ENCODE measurements around the gene FGFR2.
A peak's percentile ranks its signal among the peaks of the same experiment; 100 is the strongest.

FGFR2 gene

GRCh38 chr10:121598263-121599249 lies at the start of gene FGFR2:
Gene FGFR2 (minus strand): TSS chr10:121598444. CDS start chr10:121593817, 4,627 bp downstream.
- DNase-seq (ENCODE audit: insufficient read length, low spot score) (peak; percentile 83), FAIRE-seq (no peak)

DNA sequence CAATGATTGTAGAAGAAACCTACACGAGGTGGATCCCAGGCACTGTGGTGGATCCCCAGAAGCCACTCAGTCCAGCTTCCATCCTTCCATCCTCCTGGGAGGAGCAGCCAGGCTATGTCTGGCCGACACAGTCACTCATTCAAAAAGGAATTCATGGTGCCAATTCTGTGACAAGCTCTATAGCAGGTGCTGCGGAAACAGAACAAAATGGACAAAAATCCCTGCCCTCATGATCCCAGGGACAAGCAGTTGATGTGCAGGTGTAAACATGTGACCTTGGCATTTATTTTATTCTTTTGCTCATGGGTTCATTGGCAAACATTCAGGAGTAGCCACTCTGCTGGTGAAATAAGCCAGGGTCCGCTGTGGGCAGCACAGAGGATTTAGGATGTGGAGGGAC lies 49.2 kb upstream of the FGFR2 start:
- FAIRE-seq: no peak
- DNase-seq (ENCODE audit: insufficient read length, low spot score): no peak

DNA sequence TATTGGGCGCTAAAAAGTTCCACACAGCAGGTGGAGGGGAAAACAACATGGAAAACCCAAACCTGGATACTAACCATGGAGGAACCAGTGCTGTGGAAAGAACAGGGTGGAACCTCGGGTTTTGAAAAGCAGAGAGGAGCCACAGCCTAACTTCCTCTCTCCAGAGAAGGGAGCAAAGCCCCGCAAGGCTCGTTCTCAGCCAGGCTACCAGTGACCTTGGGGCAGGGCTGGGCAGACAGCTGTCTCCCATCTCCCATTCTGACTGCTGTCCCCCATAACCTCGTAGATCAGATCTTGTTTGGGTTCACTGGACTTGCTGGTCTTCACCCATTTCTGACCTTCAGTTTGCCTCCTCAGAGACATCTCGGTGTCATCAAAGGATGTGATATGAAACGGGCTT lies 47.5 kb upstream of the FGFR2 start:
- no peak for FAIRE-seq
- DNase-seq (ENCODE audit: insufficient read length, low spot score): no peak

- DNase-seq (ENCODE audit: insufficient read length, low spot score): no peak
- no peak for FAIRE-seq
Measured at GRCh38 chr10:121644501-121644900, 46.3 kb upstream of the FGFR2 start.

DNA sequence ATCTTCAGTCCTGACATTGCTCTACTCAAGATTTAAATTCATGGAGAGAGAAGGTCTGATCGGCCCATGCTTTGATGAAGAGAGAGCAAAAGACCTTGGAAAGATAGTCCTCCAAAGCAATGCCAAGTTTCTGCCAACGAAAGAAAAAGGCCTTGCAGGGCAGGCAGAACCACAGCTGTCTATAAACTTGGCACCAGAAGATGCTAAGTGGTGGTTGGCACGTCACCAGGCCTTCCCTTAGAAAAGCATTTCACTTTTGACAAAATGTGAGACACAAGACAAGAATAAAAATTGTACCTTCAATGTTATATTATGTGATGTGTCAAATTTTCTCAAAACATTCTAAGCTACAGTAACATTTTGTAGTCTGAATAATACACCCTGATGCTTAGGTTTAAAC lies 42.0 kb upstream of the FGFR2 start:
- DNase-seq (ENCODE audit: insufficient read length, low spot score) (no peak), FAIRE-seq (no peak)

DNA sequence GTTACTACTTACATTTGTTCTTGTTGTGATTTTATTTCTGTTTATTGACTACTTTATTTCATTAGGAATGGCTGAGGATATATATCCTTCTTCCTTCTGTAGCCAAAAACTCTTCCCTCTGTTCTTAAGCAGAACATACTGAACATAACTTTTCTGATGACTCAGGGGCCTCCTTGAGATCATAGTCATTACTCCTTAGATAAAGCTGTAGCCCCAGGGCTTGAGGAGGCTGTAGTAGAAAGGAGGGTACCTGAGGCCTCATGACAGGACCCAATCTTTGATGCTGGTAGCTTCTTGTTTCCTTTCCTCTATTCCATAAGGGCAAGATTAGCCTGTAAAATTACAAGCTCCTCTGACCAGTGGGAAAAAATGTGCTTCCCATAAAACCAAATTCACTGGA lies 41.2 kb upstream of the FGFR2 start:
- FAIRE-seq (no peak), DNase-seq (ENCODE audit: insufficient read length, low spot score) (no peak)

- DNase-seq (ENCODE audit: insufficient read length, low spot score): no peak
- FAIRE-seq: no peak
Measured at GRCh38 chr10:121637437-121637836, 39.2 kb upstream of the FGFR2 start.

DNA sequence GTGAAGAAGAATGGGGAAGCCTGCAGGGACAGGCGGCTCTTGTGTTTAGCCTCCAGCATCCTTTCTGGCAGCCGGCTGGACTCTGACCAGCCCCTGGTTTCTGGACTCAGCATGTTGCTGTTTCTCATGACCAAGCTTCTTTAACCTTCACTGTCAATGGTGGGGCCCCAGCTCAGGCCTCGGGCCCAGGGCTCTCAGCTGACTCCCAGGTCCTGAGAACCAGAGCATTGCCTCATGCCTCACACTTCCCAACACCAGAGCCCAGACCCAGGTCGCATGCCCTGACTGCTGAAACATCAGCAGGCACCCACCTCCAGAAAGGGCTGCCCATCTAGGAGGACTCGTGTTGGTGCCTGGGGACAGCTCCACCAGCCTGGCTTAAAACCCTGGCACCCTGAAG lies 34.8 kb upstream of the FGFR2 start:
- FAIRE-seq (no peak), DNase-seq (ENCODE audit: insufficient read length, low spot score) (no peak)

DNA sequence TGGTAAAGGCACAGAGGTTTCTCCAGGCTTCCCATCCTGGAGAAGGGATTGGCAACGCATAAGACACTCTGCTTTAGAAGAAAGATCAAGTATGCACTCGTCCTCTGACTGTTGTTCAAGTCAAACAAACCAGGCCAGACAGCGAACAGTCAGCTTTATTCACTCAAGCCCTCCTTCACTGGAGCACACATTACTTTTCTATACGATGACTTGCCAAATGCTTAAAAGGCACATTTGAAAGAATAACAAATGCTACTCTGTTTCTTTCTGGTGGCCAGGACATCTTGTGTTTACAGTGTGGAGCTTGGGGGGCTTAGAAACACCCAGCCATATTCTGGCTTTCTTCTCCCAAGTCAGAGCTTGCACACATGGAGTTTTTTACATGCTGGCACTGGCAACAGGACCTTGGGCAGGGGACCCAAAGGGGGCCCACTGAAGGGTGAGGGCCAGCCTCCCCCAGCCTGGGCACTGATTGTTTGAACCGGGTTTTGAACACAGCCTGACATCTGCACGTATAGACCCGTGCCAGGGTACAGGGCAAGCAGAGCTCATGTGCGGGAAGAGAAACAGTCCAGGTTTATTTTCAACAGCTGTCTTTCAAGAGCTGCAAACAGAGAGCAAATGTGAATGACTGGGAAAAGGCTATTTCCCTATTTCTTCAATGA lies 33.3 kb upstream of the FGFR2 start:
- no peak for DNase-seq (ENCODE audit: insufficient read length, low spot score)
- FAIRE-seq: no peak

DNA sequence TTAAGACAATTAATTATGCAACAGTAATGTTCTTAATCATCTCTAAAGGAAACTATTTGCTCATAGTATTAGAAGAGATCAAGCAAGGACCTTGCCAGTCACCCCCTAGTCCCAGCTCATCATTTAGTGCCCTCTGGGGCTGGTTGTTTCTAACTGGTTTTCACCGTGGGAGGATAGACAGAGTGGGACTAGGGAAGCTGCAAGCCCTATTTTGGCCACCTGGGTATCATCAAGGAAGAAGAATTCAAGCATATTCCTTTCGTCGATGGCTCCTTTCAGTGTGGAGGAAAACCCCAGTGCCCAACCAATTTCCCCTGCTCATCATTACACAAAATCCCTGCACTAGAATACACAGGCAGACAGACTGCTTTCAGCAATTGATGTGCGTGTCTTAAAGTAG lies 30.6 kb upstream of the FGFR2 start:
- FAIRE-seq: no peak
- no peak for DNase-seq (ENCODE audit: insufficient read length, low spot score)

DNA sequence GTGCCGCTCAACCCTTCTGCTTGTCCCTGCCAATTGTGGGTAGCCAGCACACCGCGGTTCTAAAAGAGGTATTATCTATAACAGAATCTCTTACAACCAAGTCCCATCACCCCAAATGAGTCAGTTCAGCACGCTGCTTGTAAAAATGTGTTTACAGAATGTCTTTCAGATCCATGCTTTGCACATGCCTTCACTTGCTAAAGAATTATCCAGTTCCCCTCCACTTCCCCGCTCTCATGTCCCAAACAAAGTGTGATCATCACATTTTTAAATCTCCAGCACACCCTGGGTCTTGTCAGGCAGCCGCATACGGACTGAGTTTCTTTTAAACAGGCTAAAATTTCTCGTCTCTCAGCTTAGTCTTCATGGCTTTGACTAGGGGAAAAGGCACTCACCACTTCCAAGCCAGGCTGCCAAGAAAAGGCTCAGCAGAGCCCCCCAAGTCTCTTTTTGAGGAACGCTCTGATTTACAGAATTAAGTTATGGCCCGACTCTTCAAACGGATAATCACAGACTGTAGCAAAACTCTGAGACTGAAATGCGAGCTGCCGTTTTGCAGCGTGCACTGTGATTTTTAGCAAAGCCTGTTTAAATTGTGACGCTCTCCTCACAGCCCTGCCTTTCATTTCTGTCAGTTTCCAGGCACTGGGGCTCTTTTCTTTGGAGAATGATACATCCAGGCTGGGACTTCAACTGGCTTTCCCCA lies 29.8 kb upstream of the FGFR2 start:
- DNase-seq (ENCODE audit: insufficient read length, low spot score) (no peak), FAIRE-seq (no peak)

GRCh38 chr10:121624836-121625486 lies 26.7 kb upstream of the FGFR2 start:
- no peak for DNase-seq (ENCODE audit: insufficient read length, low spot score)
- FAIRE-seq: no peak

DNA sequence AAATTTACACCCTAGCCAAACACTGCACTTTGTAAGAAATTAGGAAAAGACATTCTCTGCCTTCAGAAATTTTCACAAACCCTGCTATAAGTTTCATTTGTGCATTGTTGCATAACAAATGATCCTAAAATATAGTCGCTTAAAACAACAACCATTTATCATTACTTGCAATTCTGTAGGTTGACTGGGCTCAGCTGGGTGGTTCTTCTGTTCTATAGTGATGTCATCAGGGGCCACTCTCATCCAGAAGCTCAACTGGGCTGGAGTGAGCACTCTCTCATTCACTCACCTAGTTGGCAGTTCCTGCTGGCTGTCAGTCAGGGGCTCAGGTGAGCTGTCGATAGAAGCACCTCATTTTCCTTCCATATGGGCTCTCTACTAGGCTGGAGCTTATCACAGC lies 20.7 kb upstream of the FGFR2 start:
- no peak for DNase-seq (ENCODE audit: insufficient read length, low spot score)
- no peak for FAIRE-seq

GRCh38 chr10:121617176-121617575 lies 18.9 kb upstream of the FGFR2 start:
- DNase-seq (ENCODE audit: insufficient read length, low spot score) (no peak), FAIRE-seq (no peak)

DNA sequence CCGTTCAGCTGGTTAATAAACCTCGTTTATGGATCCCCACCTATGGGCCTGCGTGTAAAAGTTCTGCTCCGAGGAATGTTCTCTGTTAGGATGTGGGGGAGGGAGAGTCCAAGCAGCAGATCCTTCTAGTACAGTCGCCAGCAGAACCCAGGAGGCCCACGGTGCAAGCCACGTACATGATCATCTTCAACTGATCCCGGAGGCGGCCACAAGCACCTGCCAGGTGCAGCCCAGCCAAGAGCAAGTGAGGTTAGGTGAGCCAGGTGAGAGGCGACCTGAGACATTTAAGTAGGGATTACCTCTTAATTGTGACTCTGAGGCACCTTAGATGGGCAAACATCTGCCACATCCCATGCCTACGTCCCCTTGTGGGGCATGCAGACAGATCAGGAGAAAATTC lies 18.0 kb upstream of the FGFR2 start:
- no peak for DNase-seq (ENCODE audit: insufficient read length, low spot score)
- no peak for FAIRE-seq

DNA sequence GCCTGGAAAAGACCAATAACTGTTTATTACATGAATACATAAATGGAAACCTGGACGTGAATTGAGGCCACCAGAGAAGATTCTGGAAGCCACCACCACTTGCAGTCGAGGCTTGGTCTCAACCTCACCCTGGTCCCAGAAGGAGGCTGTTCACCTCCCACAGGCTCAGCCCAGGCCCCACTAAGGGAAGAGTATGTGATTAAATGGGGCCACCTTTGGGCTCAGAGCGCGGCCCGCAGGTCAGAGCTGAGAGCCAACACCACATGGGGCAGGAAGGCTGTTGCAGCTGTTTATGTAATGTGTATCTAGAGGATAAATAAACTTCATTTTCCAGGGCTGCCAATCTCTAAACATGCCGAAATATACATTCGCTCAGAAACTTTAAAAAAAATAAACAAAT lies 17.6 kb upstream of the FGFR2 start:
- no peak for DNase-seq (ENCODE audit: insufficient read length, low spot score)
- FAIRE-seq: no peak

GRCh38 chr10:121615435-121615793 lies 17.2 kb upstream of the FGFR2 start:
- no peak for FAIRE-seq
- DNase-seq (ENCODE audit: insufficient read length, low spot score): no peak

DNA sequence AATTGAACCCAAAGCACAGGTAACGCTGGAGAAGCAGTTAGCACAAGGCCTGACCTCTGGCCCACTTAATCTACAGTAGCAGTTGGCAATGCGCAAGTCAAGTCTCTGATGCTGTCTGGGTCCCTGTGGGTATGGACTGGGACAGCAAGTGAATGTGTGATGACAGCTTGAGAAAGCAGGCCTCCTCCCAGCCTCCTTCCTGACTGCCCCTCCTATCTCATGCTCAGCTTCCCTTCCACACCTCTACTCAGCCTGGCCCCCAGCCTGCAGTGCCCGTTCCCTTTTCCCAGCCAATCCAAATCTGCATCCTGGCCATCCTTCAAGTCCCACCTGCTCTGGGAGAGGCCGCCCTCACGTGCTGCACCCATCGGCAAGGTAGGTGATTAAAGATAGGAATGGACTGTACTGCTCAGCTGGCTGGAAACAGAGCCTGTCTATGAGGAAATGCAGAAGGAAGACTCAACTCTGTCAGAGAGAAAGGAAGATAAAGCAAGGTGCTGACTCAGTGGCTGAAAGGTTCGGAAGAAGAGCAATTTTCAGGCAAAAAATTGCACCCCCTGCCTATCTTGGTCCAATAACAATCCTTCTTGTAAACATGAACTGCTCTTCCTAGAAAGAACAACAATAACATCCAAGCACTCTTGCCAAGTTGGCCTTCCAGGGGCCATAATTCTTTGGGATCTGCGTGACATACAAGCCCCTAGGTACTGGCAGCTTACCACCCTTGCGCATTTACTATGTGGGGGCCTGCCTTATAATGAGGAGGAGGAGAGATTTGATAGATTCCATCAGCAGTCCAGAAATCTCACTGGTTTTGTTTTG lies 16.6 kb upstream of the FGFR2 start:
- DNase-seq (ENCODE audit: insufficient read length, low spot score) (no peak), FAIRE-seq (no peak)

DNA sequence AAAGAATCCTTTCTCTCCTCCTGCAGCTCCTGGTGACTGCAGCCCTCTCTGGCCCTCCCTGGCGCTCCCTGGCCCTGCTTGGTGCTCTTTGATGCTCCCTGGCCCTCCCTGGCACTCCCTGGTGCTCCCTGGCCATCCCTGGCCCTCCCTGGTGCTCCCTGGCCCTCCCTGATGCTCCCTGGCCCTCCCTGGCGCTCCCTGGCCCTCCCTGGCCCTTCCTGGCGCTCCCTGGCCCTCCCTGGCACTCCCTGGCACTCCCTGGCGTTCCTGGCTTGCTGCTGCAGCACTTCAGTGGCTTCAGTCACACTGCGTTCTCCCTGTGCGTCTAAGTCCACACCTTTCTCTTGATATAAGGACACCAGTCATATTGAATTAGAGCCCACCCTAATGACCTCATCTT lies 15.2 kb upstream of the FGFR2 start:
- FAIRE-seq: no peak

More for the DNA sequence above, 15.2 kb upstream of the FGFR2 start:
- no peak for DNase-seq (ENCODE audit: insufficient read length, low spot score)
